ENCODE measurements around the gene CLIC1.

- TF ChIP-seq, protein P1, sequence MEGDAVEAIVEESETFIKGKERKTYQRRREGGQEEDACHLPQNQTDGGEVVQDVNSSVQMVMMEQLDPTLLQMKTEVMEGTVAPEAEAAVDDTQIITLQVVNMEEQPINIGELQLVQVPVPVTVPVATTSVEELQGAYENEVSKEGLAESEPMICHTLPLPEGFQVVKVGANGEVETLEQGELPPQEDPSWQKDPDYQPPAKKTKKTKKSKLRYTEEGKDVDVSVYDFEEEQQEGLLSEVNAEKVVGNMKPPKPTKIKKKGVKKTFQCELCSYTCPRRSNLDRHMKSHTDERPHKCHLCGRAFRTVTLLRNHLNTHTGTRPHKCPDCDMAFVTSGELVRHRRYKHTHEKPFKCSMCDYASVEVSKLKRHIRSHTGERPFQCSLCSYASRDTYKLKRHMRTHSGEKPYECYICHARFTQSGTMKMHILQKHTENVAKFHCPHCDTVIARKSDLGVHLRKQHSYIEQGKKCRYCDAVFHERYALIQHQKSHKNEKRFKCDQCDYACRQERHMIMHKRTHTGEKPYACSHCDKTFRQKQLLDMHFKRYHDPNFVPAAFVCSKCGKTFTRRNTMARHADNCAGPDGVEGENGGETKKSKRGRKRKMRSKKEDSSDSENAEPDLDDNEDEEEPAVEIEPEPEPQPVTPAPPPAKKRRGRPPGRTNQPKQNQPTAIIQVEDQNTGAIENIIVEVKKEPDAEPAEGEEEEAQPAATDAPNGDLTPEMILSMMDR (IDR thresholded peaks at IDR 0.05) = no peak
- TF ChIP-seq EZH2 (IDR thresholded peaks at IDR 0.05) (no peak), EZH2phosphoT487 (IDR thresholded peaks at IDR 0.05) (no peak)
Measured at GRCh38 chr6:31734247-31734820, 2.0 kb downstream of the CLIC1 start.

All from neural progenitor cell (in vitro differentiated cells).